ENCODE results near the gene LKAAEAR1. TPM values are rescaled to one million over a fixed set of nuclear protein-coding genes. Genes with fewer than 3 reads are reported as not detected.

Gene LKAAEAR1
- total and polyA plus RNA-seq, 2 of the 4 experiments (the other 2 are of a cell fraction): 0.21 TPM; not detected in 1

- ChIA-PET CTCF (no interaction called here), POLR2A (ENCODE audit: unreplicated experiment) (no interaction called here)
- DNase-seq: no peak
- Histone ChIP-seq H3K36me3 (ENCODE audit: control insufficient read depth, insufficient read depth, low read length) (no peaks in the 10 kb centered on the region), H3K9me1 (ENCODE audit: insufficient read depth, low read length) (no peaks in the 10 kb centered on the region), H3K4ac (ENCODE audit: low read depth, low read length) (no peak overlapping the region), H2BK5ac (ENCODE audit: low read depth, low read length, poor library complexity, severe bottlenecking) (no peak overlapping the region), H3K27ac (ENCODE audit: insufficient read depth, low read length) (no peak overlapping the region), H3K18ac (ENCODE audit: low read depth, low read length) (no peak overlapping the region), H3K79me1 (ENCODE audit: low read depth in 1 of 2, low read length in 2 of 2) (no peaks in the 10 kb centered on the region), H3K56ac (ENCODE audit: extremely low read depth, insufficient read depth, low read length) (no peak overlapping the region), H3K9me3 (ENCODE audit: control insufficient read depth, insufficient read depth, low read length) (no peaks in the 10 kb centered on the region), H4K8ac (ENCODE audit: low read depth in 2 of 2, low read length in 2 of 2) (no peak overlapping the region), H2BK20ac (ENCODE audit: low read depth, low read length) (no peak overlapping the region), H3K4me3 (ENCODE audit: insufficient read depth, low read depth, low read length) (no peak overlapping the region), H2BK120ac (ENCODE audit: low read depth, low read length) (no peak overlapping the region), H4K91ac (ENCODE audit: insufficient read depth, low read depth, low read length) (no peak overlapping the region), H3K23ac (ENCODE audit: low read depth, low read length) (no peak overlapping the region), H3K4me2 (ENCODE audit: low read depth, low read length) (no peak overlapping the region), H3K4me1 (ENCODE audit: control insufficient read depth, insufficient read depth, low read length) (peaks cover 2% of the 10 kb centered on the region; the same call in 1 of the 2 replicates), H4K5ac (ENCODE audit: low read depth, low read length) (no peak overlapping the region), H3K14ac (replicated peaks; ENCODE audit: low read depth, low read length) (no peak overlapping the region), H2AK9ac (replicated peaks; ENCODE audit: low read depth, low read length, poor library complexity) (no peak overlapping the region), H2BK15ac (ENCODE audit: low read depth, low read length) (no peak overlapping the region), H3K27me3 (ENCODE audit: control insufficient read depth, insufficient read depth, low read length) (peaks cover 71% of the 10 kb centered on the region), H2AK5ac (ENCODE audit: low read depth, low read length) (no peak overlapping the region), H4K20me1 (ENCODE audit: insufficient read depth, low read length) (no peaks in the 10 kb centered on the region; the same call in 1 of the 2 replicates), H3K9ac (ENCODE audit: low read depth, low read length) (no peak overlapping the region), H2AFZ (replicated peaks; ENCODE audit: low read length, poor library complexity) (no peak overlapping the region)
- intact Hi-C loops (cut with micrococcal nuclease) (no loop called here), dilution Hi-C loops (cut with HindIII; ENCODE audit: low sequenced_read_pairs, unreplicated experiment) (no loop called here), in situ Hi-C loops (cut with MboI; ENCODE audit: low sequenced_read_pairs) (no loop called here)
- no CpG with 5 or more reads among the region's 9 CpGs for WGBS, 2 experiments (ENCODE audit: extremely low coverage in 2 of 2, insufficient read length in 1 of 2)
- no peak for TF ChIP-seq FOS (IDR thresholded peaks at IDR 0.05; ENCODE audit: low read depth, low read length)
- no peak for TF ChIP-seq RCOR1 (IDR thresholded peaks at IDR 0.05; ENCODE audit: insufficient replicate concordance, low read length)
- TF ChIP-seq POLR2A (IDR thresholded peaks at IDR 0.05; ENCODE audit: low read depth, low read length): no peak
- no peak for TF ChIP-seq RFX5 (IDR thresholded peaks at IDR 0.05; ENCODE audit: low read depth, low read length)
- TF ChIP-seq BHLHE40 (IDR thresholded peaks at IDR 0.05; ENCODE audit: low read depth, low read length): no peak
- TF ChIP-seq, protein P1, sequence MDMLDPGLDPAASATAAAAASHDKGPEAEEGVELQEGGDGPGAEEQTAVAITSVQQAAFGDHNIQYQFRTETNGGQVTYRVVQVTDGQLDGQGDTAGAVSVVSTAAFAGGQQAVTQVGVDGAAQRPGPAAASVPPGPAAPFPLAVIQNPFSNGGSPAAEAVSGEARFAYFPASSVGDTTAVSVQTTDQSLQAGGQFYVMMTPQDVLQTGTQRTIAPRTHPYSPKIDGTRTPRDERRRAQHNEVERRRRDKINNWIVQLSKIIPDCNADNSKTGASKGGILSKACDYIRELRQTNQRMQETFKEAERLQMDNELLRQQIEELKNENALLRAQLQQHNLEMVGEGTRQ (IDR thresholded peaks at IDR 0.05; ENCODE audit: low read depth, low read length): no peak
- TF ChIP-seq, protein P2, sequence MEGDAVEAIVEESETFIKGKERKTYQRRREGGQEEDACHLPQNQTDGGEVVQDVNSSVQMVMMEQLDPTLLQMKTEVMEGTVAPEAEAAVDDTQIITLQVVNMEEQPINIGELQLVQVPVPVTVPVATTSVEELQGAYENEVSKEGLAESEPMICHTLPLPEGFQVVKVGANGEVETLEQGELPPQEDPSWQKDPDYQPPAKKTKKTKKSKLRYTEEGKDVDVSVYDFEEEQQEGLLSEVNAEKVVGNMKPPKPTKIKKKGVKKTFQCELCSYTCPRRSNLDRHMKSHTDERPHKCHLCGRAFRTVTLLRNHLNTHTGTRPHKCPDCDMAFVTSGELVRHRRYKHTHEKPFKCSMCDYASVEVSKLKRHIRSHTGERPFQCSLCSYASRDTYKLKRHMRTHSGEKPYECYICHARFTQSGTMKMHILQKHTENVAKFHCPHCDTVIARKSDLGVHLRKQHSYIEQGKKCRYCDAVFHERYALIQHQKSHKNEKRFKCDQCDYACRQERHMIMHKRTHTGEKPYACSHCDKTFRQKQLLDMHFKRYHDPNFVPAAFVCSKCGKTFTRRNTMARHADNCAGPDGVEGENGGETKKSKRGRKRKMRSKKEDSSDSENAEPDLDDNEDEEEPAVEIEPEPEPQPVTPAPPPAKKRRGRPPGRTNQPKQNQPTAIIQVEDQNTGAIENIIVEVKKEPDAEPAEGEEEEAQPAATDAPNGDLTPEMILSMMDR (conservative IDR thresholded peaks at IDR 0.05; ENCODE audit: low read depth, low read length): no peak
- TF ChIP-seq RAD21 (IDR thresholded peaks at IDR 0.05; ENCODE audit: low read length): no peak
- no peak for ATAC-seq (ENCODE audit: low read depth)
- no TSS peak for BruUV-seq (replicated peaks)
Observed at GRCh38 chr20:64043768-64044167, 40.4 kb downstream of the LKAAEAR1 start.
